NCI-H2196 treated with DMSO at 0.1 percent for 48 hours (cell line): ENCODE measurements around the gene HIRIP3.

Experiments
- DNase-seq: peaks from one replicate; lab custom pipeline; 2025; ENCODE audit not compliant: unreplicated experiment; lab: John Stamatoyannopoulos, UW

The HIRIP3 gene

DNA sequence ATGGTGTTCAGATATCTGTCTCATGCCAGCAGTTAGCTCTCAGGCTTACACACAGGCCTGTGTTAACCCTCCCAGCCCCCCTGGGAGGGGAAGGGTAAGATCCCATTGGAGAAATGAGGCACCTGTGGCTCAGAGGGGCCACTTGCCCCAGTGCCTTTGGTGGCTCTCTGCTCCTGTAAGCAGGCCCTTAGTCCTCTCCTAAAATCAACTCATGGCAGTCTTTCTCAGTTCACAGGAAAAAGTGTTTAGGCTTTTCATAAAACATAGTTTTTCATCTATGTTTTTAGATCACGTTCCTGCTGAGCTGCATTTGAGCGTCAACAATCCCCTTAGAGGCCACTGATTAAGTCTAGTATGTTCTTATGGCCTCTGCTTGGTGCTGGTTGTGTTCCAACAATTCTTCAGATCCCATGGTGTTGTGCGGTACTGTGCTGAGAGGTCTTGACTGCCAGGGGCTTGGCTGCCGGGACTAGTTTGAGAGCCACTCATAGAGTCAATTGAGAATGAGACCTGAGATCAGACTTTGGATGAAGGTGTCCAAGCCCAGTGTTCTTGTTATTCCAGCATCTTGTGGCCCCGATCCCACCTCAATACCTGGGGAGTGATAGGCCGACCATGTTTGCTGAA is 11.2 kb downstream of the HIRIP3 start:
- no peak for DNase-seq

DNA sequence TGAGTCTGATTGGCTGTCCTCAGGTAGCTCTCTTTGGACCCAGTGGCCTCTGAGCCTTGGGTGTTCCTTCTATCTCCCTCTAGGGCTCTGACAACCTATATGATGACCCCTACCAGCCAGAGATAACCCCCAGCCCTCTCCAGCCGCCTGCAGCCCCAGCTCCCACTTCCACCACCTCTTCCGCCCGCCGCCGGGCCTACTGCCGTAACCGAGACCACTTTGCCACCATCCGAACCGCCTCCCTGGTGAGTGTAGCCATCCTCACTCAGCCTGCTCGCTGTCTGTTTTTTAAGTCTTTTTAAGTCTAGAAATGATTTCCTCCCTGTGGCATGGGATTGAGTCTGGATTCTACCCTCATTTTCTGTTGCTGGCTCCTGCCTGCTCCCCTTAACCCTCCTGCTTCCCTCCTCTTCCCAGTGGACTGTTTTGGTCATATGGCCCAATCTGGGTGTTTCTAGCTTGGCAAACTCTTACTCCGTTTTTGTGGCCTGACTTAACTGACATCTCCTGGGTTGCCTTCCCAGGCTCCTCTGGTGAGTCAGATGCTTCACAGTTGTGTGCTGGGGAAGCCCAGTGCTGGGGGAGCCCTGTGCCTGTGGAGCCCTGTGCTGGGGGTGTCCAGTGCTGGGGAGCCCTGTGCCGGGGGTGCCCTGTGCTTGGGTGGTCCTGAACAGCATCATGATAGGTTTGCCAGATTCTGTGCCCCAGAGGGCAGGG is 11.8 kb downstream of the HIRIP3 start:
- DNase-seq, result no peak

DNA sequence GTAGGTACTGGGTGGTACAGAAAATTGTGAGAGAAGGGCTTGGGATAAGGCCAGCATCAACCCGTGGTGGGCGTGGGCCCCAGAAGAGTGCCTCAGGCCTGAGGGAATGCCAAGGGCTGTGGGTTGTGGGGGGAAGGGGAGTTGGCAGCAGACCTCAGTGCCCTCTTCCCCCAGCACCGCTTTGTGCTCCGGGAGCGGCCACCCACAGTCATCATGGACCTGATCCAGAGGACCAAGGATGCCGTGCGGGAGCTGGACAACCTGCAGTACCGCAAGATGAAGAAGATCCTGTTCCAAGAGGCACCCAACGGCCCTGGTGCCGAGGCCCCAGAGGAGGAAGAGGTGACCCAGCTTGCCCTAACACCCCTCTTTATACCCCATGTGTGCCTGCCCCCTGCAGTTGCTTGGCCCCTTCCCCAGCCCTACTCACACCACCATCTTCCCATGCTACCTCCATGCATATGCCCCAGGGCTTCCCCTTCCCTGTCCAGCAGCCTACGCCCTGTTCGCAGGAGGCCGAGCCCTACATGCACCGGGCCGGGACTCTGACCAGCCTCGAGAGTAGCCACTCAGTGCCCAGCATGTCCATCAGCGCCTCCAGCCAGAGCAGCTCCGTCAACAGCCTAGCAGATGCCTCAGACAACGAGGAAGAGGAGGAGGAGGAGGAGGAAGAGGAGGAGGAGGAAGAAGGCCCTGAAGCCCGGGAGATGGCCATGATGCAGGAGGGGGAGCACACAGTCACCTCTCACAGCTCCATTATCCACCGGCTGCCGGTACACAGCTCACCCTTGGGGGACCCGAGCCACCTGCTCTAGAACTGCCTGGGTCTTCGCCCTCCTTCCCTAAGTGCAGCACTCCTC is 12.6 kb downstream of the HIRIP3 start:
- DNase-seq, result no peak

DNA sequence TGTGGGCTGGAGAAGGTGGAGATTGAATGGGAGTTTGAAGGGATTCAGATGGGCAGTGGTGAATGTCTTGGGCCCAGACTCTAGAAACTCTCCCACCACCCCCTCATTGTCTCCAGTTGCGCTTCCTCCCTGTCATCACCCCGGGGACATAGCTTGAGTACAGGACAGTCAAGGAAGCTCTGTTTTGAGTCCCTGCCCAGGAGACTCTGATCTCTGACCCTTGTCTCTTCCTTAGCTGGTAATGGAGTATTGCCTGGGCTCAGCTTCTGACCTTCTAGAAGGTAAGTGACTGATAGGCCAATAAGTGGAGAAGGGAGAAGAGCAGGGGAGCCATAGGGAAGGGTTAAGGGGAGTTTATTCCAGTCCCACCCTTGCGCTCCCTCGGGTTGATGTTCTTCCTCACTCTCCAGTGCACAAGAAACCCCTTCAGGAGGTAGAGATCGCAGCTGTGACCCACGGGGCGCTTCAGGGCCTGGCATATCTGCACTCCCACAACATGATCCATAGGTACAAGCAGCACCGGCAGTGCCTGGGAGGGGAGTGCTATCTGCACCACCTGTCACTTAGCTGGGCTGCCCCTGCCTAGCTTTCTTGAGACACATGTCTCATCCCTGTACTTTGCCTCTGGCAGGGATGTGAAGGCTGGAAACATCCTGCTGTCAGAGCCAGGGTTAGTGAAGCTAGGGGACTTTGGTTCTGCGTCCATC is 16.7 kb downstream of the HIRIP3 start:
- no peak for DNase-seq

DNA sequence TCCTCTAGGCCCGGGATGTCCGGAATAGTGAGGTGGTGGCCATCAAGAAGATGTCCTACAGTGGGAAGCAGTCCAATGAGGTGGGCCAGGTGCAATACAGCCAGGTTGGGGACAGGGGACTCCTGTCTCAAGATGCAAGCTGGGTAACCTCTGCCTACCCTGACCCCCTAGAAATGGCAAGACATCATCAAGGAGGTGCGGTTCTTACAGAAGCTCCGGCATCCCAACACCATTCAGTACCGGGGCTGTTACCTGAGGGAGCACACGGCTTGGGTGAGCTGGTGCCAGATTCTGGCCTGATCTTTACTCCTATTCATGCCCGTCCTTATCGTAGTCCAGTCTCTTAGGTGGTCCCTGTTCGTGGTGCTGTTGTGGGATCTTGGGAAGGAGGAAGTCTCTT is 17.3 kb downstream of the HIRIP3 start:
- DNase-seq, result no peak

DNA sequence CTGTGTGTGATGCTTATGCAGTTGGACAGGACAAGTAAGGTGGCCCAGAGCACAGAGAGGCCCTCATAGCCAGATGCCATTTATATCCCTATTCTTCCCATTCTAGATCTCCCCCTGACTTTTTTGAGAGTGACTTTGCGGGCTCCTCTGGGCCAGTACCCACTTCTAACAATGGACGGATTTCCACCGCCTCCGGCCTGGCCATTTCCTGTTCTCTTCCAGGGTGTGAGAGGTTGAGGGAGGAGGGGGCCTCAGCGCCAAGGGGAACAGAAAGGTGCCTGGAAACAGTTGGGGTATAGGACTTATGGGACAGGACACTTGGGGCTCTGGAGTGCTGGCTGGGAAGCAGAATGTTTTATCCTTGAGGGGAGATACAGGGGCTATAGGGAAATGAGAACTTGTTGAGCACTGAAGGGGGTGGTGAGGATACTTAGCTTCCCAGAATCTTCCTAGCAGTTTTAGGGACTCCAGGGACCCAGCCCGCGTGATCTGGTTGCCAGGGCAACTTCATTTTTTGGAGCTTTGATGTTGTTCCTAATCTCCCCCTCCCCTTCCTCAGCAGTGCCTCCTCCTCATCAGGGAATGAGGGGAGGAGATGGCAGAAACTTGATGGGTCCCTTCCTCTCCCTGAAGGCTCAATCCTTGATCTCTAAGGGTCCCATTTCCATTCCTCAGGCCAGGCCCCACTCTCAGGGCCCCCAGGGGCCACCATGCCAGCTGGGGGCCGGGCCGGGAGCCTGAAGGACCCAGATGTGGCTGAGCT is 18.2 kb downstream of the HIRIP3 start:
- DNase-seq, result no peak

DNA sequence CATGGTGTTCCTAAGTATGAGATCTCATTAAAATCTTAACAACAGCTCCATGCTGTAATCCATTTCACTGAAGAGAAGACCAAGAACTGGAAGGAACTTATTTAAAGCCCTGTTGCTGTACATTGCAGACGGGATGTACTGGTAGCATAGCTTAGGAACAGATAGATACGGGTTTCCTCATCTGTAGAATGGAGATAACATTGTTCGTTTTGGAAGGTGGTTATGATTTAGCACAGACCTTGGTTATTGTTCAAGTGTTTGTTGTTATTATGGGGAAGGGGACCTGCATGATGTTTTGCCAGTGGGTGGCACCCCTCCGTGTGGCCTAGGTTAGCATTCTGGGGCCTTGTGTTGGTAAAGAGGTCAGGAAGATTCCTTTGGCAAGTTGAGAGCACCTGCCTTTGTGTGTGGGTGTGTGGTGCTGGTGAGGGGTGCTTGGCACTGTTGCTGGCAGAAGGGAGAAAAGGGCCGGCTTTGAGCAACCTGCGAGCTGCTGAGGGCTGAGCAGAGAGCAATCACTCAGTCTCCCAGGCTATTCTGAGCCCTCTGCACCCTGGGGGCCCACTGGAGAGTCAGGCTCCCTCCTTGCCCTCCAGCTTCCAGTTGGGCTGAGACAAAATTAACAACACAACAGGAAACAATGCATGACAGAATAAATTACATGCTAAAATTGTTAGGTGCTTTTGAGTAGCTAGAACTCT is 19.5 kb downstream of the HIRIP3 start:
- DNase-seq, result no peak

DNA sequence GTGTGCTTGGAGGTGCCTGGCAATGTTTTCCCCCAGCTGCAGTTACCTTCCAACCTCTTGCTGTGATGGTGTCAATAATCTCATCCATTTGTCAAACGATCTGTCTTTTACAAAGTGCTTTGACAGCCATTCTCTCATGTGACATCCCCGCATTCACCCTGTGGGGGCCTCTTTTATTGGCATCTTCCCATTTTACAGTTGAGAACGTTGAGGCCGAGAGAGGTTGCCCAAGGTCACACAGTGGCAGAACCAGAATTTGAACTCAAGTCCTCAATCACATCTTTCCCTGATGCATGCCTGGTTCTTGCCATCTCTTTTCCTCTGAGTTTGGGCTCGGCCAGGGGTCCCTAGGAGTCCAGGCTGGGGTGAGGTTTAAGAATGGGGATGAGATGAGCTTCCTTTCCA is 20.3 kb downstream of the HIRIP3 start:
- DNase-seq, result no peak

DNA sequence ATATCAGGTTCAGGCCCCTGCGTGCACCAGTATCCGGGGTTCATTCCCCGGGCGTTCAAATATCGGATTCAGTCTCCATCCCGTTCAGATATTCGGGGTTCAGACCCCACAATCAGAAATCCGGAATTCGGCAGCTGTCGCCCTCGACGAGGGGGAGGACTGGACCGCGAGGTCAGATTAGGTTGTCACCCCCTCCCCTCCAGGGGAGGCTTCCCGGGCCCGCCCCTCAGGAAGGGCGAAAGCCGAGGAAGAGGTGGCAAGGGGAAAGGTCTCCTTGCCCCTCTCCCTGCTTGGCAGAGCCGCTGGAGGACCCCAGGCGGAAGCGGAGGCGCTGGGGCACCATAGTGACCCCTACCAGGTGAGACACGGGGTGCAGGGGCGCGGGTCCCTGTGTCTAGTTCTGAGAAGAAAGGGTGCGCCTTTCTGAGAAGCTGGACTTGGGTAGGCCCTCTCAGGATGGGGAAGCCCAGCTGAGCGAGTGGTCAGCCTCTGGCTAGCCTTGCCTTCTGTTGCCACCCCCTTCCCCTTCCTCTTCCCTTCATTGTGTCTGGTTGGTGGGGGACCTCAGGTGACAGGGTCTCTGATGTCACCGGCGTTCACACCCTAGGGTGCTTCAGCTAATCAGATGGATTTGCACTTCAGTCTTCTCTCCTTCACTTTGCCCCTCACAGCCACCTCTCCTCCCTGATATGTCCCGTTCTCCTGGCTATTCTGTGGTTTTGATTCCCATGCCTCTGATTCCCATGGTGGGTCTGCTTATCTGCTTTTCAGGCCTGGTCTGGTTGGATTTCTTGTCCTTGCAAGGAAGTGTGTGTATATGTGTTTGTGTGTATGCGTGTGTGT is 20.9 kb downstream of the HIRIP3 start:
- DNase-seq, result no peak

DNA sequence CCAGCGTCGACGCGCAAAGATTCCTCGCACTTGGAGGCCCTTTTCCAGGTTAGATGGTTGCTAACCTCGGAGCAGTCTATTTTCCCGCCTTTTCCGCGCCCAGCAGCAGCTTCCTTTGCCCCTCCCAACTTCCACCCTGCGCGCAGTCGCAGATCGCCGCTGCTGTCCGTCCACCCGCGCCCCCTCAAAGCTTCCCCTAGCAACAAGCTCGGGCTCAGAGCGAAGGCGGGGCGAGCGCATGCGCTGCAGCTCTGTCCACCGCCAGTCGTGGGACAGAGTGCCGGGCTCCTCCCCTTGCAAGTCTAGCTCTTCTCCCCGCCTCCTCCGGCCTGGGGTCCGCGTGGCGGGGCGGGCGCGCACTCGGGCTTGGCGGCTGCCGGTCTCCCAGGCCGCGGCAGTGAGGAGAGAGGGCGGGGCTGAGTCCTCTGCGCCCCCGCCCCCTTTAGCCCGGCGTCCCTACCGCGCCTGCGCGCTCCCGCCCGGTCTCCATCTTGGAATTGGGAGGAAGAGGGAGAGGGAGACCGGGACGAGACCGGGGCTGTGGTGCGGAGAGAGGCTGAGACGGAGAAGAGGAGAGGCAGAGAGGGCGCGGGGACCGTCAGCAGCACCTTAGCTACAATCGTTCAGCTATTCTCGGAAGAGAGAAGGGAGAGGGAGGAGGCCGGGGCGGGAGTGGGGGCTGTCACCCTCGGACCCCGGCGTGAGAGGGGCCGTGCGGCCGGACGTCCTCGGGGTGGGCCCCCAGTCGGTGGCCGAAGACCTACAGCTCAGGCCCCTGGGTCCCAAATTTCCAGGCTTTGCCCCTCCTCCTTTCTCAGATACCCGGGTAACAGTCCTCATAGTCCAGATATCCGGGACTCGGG is 21.8 kb downstream of the HIRIP3 start, which contains the start of gene TAOK2:
TAOK2 (plus strand) TSS at position 485 of the 863 bp plus-strand sequence. CDS start 3,905 bp downstream, outside the sequence.
- peak; percentile 99 for DNase-seq

DNA sequence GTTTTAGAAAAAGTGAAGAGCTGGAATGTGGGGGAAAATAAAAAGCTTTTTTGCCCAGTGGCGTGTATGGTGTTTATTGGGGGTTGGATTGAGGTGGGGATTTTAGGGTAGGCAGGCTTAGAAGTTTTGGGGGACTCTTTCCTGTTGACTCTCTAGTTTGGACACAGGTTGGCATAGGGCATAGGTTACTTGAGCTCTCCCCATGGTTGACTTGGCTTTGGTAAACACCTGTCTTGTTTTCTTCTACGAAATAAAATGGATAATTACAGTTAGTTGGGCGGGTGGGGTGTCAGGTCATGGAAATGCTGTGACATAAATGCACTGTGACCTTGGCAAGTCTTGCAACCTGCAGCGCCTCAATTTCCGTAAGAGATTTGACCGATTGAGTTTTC is 22.4 kb downstream of the HIRIP3 start:
- DNase-seq, result peak; percentile 35

DNA sequence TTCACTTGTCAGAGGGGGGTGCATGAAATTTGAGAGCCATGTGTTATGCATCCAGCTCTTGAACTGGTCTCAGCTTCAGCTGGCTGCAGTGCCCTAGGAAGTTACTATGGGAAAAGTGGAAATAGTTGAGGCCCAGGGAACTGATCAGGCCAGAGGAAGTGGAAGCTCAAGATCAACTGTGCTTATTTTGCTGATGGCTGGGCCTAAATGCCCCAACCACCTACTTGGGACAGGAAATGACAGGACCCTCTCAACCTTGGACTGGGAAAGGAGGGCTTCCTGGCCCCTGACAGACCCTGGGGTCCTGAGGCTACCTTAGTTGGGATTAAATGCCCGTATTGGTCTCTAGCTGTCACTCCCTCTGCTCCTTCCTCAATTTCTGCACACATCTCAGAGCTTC is 22.9 kb downstream of the HIRIP3 start:
- DNase-seq, result no peak

DNA sequence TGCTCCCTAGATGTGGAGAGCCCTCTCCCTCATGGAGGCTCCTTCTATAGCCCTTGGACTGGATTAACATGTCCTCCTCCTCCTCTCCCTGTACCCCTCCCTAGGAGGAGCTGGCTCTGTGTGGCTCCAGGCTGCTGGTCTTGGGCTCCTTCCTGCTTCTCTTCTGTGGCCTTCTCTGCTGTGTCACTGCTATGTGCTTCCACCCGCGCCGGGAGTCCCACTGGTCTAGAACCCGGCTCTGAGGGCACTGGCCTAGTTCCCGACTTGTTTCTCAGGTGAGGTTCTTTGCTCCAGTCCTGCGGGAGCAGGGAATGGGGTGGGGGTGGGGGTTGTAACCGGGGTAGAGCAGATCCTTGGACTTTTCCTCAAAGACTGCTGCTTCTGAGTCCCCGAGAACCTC is 24.1 kb downstream of the HIRIP3 start:
- no peak for DNase-seq

DNA sequence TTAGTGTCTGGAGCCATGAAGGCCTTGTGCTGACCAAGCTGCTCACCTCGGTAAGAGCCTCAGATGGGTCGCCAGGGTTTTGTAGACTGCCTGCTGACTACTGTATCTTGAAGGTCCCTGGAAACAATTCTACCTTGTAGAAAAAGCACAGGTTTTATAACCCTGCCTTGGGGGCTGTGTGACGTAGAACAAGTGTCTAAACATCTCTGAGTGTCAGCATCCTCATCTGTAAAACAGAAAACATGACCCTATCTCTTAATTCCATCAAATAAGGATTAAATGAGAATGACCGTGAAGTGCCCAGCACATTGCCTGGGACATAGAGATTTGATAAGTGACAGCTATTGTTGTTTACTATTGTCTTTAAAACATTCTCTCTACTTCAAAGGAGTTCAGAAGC is 27.2 kb downstream of the HIRIP3 start:
- DNase-seq, result no peak

DNA sequence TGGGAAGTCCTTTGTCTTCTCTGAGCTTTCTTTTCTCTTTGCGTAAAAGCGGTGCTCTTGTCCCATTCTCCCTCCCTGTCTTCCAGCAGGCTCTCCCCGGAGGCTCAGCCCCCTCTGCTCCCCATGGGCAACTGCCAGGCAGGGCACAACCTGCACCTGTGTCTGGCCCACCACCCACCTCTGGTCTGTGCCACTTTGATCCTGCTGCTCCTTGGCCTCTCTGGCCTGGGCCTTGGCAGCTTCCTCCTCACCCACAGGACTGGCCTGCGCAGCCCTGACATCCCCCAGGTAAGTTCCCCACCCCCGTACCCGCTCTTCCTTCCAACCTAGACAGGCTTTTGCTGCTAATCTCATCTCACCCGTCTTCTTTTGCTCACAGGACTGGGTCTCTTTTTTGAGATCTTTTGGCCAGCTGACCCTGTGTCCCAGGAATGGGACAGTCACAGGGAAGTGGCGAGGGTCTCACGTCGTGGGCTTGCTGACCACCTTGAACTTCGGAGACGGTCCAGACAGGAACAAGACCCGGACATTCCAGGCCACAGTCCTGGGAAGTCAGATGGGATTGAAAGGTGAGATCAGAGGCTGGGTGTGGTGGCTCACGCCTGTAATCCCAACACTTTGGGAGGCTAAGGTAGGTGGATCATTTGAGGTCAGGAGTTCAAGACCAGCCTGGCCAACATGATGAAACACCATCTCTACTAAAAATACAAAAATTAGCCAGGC is 32.2 kb downstream of the HIRIP3 start:
- DNase-seq, result no peak

DNA sequence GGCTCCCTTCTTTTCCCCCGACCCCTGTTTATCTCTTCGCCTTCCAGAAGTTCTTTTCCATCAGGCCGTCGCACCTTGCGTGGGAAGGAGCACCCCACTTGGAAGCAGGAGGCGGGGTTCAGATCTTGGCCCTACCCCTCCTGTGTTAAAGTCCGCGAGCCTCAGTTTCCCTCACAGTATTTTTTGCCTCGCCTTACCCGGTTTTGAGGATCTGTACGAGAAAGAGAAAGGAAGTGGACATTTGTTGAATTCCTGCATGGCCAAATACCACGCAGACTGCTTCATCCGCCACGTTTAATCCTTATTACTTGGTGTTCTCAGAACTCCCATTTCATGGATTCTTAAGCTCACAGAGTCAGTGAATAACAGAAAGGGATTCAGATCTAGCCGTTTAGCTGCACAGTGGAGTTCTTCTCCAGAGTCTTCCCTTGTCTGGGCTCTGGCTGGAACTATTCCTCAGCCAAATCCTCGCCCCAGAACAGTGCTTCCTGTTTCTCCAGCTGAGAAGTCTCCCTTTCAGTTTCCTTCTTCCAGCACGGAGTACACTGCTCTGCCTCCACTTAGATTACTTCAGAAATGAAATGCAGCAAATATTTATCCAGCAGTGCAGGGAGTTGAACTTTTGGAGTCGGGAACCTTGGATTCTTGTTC is 32.9 kb downstream of the HIRIP3 start:
- no peak for DNase-seq
